GM20000 (cell line): Measurements from ENCODE around the gene ELMO1.
A peak's percentile ranks its signal among the peaks of the same experiment; 100 is the strongest.

Experiments
- DNase-seq: peaks from one replicate; pipeline ENCODE4 v3.0.0; 2012; ENCODE audit warnings: low spot score
- CTCF ChIP-seq: IDR thresholded peaks from 2 replicates; pipeline ENCODE4 v1.5.1; 2012; ENCODE audit warnings: mild to moderate bottlenecking, control low read depth; ENCODE audit errors: extremely low read depth, missing control alignments

The ELMO1 gene

GRCh38 chr7:37035631-37036030, 413.0 kb downstream of the ELMO1 start:
- no peak for DNase-seq
- no peak for TF ChIP-seq CTCF

GRCh38 chr7:37033141-37033540, 415.5 kb downstream of the ELMO1 start:
- TF ChIP-seq CTCF = no peak
- no peak for DNase-seq

- no peak for TF ChIP-seq CTCF
Measured at GRCh38 chr7:37032258-37032601, 416.4 kb downstream of the ELMO1 start.

GRCh38 chr7:37031571-37032257, 416.9 kb downstream of the ELMO1 start:
- DNase-seq = no peak

More at GRCh38 chr7:37032258-37032601, 416.4 kb downstream of the ELMO1 start:
- no peak for DNase-seq

GRCh38 chr7:37028909-37029440, 419.7 kb downstream of the ELMO1 start:
- no peak for DNase-seq

More at GRCh38 chr7:37031571-37032257, 416.9 kb downstream of the ELMO1 start:
- no peak for TF ChIP-seq CTCF

GRCh38 chr7:37027557-37028341, 420.9 kb downstream of the ELMO1 start:
- TF ChIP-seq CTCF = no peak
- no peak for DNase-seq

More at GRCh38 chr7:37028909-37029440, 419.7 kb downstream of the ELMO1 start:
- TF ChIP-seq CTCF = no peak

GRCh38 chr7:37027104-37027503, 421.6 kb downstream of the ELMO1 start:
- no peak for TF ChIP-seq CTCF
- peak; percentile 14 for DNase-seq
